NCI-H2196 (cell line): Measurements from ENCODE around the gene DEPDC7.
A peak's percentile ranks its signal among the peaks of the same experiment; 100 is the strongest.

Source experiments
- DNase-seq: peaks from one replicate; lab custom pipeline; 2025; ENCODE audit not compliant: unreplicated experiment; lab: John Stamatoyannopoulos, UW

Gene DEPDC7

DNA sequence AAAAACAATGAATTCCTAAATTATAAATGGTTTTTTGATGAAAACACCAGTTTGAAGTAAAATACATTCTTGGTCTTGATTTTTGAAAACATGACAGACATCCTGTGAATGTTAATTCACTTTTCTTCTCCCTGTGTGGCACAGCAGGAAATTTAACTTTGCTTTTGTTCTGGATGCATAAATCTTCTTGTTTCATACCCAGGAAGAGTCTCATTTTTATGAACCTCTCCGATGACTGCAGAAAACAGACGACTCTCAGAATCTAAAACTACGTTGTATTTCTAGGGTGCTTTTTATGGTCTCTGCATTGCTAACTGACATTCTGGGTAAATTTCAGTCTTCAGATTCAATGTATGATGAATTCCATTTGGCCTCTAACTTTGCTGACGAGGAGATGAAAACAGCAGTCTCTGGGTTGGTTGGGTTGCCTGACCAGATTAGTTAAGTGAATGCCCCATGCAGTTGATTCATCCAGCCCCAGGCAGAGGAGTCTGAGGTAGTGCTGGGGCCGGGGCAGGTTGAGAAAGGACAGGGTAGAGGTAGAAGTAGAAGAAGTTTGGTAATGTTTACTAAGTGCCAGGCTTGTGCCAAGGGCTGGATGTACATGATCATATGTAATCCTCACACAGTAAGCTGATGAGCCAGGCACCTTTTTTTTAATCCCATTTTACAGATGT lies 43.8 kb downstream of the DEPDC7 start:
- no peak for DNase-seq

DNA sequence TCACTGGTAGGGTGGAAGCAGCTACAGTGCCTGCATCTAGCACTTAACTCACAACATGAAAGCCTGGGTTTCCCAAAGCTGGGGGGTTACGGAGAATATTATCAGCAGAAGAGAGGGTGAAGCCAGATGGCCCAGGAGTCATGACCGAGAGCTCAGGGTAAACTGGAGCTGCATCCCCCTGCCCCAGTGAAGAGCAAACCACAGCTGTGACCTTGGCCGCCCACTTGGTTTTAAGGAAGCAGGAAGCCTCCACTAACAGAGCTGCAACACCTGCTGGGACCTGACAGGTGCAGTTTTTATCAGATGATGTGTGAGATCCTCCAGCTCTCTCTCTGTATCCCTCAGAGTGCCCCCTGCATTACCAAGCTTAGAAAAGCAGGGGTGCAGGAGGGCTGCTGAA lies 44.6 kb downstream of the DEPDC7 start:
- DNase-seq, result no peak

DNA sequence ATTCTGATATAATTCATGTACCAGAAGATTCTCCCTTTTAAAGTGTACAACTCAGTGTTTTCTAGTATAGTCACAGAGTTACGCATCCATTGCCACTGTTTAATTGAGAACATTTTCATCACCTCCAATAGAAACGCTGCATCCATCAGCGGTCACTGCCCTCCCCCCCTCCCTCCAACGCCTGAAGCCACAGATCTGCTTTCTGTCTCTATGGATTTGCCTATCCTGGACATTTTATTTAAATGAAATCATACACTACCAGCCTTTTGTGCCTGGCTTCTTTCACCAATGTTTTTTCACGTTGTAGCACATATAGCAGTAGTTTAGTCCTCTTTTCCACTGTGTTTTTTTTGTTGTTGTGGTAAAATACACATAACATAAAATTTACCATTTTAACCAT lies 46.5 kb downstream of the DEPDC7 start:
- DNase-seq, result no peak

DNA sequence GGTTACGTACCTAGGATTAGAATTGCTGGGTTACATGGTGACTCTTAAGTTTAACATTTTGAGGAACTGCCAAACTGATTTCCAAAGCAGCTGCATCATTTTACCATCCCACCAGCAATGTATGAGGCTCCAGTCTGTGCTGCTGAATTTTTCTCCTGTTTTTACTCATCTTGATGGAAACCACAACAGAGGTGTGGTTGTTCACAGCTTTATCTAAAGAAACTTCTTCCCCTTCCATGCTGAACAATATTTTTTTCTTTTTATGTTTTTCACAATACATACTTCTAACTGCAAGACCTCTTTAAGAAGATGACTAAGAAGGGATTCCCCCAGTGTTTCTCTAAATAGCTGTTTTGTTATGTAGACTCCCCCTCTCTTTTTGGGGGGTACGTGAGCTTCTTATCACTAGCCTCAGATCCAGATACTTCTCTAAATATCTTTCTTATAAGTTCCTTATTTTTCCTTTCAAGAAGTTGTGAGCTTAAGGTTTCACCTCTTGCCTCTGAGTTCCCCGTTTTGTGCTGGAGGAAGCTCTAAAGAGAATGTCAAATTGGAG lies 47.7 kb downstream of the DEPDC7 start:
- DNase-seq, result no peak

DNA sequence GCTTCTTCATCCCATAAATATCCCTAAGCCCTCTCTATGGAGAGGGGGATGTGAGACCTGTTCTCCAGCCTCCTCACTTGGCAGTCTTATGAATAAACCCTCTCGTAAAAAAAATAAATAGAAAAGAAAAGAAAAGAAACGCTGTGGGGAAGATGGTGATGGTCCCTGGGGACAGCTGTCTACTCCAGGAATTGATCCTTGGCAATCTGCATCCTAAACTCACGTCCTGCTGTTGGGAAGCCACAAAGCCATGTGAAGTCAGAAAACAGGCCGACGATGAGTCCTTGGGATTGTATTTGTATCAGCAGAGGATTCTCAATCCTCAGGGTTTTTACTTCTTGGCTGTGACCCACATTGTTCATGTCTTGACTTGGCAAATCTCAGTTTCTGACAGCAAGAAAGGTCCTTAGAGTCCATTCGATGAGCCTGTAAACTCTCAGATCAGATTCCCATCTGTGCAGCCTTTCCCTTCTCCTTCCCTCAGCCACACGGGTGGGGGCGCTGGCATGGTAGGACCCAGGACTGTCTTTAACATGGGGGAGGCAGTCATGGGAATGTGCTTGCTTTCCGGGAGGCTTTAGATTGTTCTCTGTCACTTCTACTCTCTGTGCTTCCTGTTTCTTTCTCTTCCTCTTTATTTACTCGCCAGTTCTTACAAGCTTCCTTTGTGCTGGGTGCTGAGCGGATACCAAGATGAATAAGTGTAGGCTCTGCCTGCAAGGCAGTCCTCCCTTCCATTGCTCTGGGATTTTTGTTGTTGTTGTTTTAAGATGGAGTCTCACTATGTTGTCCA lies 48.6 kb downstream of the DEPDC7 start:
- DNase-seq, result no peak

DNA sequence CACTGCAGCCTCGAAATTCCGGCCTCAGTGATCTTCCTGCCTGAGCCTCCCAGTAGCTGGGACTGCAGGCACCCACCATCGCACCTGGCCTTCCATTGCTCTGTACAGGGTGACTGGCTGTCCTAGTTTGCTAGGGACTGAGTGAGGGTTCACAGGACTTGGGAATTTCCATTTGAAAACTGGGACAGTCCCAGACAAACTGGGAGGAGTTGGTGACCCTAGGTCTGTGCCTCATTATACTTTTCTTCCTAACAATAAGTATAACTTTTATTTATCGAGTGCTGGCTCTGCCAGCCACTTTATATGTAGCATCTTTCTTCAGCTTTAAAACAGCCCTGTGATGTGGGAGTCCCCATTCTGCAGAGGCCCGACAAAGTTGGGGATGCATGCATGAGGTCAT lies 49.2 kb downstream of the DEPDC7 start:
- no peak for DNase-seq

DNA sequence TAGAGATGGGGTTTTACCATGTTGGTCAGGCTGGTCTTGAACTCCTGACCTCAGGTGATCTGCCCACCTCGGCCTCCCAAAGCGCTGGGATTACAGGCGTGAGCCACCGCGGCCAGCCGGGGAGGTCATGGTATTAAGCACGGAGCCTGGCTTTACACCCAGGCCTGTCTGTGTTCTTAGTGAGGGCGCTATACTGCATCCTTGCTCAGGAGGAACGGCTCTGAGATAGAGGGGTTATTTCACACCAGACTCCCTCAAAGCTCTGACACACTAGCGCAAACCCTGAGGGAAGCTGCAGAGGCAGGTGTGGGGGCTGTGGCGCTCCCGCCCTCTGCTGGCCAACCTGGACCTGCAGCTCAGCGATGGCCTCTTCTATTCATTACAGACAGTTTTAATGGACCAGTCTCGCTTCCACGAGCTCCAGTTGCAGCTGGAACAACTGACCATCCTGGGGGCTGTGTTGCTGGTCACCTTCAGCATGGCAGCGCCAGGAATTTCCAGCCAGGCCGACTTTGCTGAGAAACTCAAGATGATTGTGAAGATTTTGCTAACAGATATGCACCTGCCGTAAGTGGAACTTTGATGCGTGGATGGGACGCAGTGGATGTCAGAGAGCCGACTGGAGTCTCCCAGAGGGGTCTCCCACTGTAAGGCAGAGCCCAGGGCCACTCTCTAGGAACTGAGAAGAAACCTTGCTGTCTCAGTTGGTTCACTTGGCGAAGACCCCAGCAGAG lies 49.9 kb downstream of the DEPDC7 start:
- DNase-seq, result peak; percentile 61

DNA sequence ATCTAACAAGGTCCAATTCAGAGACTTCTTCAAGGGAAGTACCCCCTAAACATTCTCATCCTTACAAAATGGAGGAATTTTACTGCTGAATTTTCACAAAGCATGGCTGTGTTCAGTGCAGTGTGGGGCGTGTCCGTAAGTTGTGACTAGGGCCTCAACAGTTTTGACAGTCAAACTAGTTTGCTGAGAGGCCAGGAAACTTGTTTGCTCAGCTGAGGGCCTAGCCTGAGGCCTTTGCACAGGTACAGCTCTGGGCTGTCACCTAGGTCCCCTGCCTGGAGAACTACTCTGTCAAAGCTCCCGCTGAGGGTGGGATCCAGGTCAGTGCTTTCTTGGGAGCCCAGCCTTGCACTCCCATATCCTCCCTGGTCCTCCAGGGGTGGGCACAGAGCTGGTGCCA lies 51.6 kb downstream of the DEPDC7 start:
- DNase-seq, result no peak

DNA sequence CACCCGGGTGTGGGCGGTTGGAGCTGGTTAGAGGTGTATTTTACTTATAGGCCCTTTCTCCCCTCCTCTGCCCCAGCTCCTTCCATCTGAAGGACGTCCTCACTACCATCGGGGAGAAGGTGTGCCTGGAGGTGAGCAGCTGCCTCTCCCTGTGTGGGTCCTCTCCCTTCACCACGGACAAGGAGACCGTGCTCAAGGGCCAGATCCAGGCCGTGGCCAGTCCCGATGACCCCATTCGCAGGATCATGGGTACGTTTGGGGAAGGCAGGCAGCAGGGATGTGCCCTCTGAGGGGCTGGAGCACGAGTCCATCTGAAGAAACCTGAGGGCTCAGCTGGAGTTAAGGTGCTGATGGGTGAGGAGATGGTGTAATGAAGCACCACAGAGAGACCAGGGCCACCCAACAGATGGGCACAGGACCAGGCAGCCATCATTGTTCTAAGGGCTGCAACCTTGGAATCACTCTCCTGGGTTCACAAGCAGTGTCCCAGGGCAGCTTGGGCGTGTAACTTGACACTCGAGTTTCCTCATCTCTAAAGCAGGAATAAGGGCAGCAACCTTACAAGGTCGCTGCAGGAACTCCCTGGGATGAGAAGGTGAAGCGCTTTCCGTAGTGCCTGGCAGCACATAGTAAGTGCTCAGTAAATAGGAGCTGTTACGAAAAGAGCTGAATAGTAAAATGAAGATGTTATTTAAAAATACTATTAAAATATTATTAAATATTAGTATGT lies 53.1 kb downstream of the DEPDC7 start:
- DNase-seq, result no peak

DNA sequence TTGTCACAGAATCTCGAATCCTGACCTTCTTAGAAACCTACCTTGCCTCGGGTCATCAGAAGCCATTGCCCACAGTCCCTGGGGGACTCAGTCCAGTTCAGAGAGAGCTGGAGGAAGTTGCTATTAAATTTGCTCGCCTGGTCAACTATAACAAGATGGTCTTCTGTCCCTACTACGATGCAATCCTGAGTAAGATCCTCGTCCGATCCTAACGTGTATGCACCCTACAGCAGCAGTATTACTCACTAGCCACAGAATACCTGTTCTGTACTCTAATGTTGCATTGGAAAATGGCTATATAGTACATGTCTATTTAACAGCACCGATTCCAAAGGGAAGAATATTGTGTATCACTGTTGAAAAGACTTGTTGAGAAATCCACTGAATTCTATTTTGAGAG lies 56.8 kb downstream of the DEPDC7 start:
- no peak for DNase-seq
